Transverse colon (tissue), 4 donors: ENCODE results near the gene KRTAP10-1. TPM values are rescaled to one million over a fixed set of nuclear protein-coding genes. Genes with fewer than 3 reads are reported as not detected.

Experiments
- DNase-seq: peaks from one replicate; pipeline ENCODE4 v3.0.0-alpha.2; 2019
- H3K27ac ChIP-seq, 4 donors: fragments of 200-600 bp; sonication (generic); 2 replicates each; pipeline ENCODE4 v1.5.1; 2016 to 2018; ENCODE audit warnings: inconsistent platforms in 4 of 4
- H3K27me3 ChIP-seq: fragments of 200-600 bp; sonication (generic); 2 replicates; pipeline ENCODE4 v1.5.1; 2017; ENCODE audit warnings: inconsistent platforms
- H3K36me3 ChIP-seq, 4 donors: fragments of 200-600 bp; sonication (generic); 2 replicates each; pipeline ENCODE4 v1.5.1; 2017 to 2019; ENCODE audit warnings: inconsistent platforms in 4 of 4
- H3K4me1 ChIP-seq, 4 donors: fragments of 200-600 bp; sonication (generic); 2 replicates each; pipeline ENCODE4 v1.5.1; 2017 to 2020; ENCODE audit warnings: inconsistent platforms in 4 of 4
- H3K4me3 ChIP-seq, 4 donors: fragments of 200-600 bp; sonication (generic); 1 replicate in 1 of 4; 2 replicates in 3 of 4; pipeline versions ENCODE4 v1.5.1 to v1.6.1; 2017 to 2019; ENCODE audit warnings: inconsistent platforms in 4 of 4
- H3K9me3 ChIP-seq, 2 donors: fragments of 200-600 bp; sonication (generic); 2 replicates each; pipeline ENCODE4 v1.5.1; 2017 to 2019; ENCODE audit warnings: inconsistent platforms in 2 of 2
- EP300 ChIP-seq: sonication (generic); formaldehyde crosslinking; IDR thresholded peaks from one replicate; pipeline ENCODE4 v1.6.1; 2017; ENCODE audit warnings: antibody characterized with exemption, low read depth
- POLR2A ChIP-seq: fragments of 450-650 bp; IDR thresholded peaks from one replicate; pipeline ENCODE4 v1.6.1; 2016; ENCODE audit warnings: antibody characterized with exemption, mild to moderate bottlenecking, moderate library complexity
- POLR2AphosphoS5 ChIP-seq, 3 donors: sonication (generic); formaldehyde crosslinking; IDR thresholded peaks; one replicate each; pipeline ENCODE4 v1.6.1; 2016; ENCODE audit warnings: antibody characterized with exemption in 3 of 3
- WGBS, 2 donors: methylation state at CpG; one replicate each; pipeline ENCODE4 v1.1.5; 2018; ENCODE audit warnings: low coverage in 1 of 2; 5-methylcytosine and 5-hydroxymethylcytosine counted together
- in situ Hi-C, 4 donors: fragments of 200-750 bp; cut with MboI; loops; one replicate each; pipeline versions ENCODE4 v1.15.0 to v1.15.1; 2017; ENCODE audit warnings: low sequenced_read_pairs in 3 of 4, low pct_ligation_motif_present in 1 of 4, low pct_unique_long_range_greater_than_20kb in 1 of 4
- intact Hi-C: fragments of 100-400 bp; cut with DNase I; formaldehyde crosslinking; loops from one replicate; pipeline ENCODE4 v1.15.1; 2023; ENCODE audit warnings: low total_unique reads
- total RNA-seq, 4 donors: library from RNA; depleted of rRNA; stranded (reverse); fragments of >200 nt; gene quantifications; one replicate each; pipeline ENCODE4 v1.1.0, GENCODE V29; 2016
- TF ChIP-seq, protein P1 (sequence below), 5 experiments: fragments of 200-600 bp in 3 of 5; fragments of 450-650 bp in 2 of 5; sonication (generic) in 3 of 5; IDR thresholded peaks; 1 replicate in 2 of 5; 2 replicates in 3 of 5; pipeline ENCODE4 v1.5.1; 2016 to 2017; ENCODE audit warnings: antibody characterized with exemption in 5 of 5, inconsistent platforms in 3 of 5, mild to moderate bottlenecking in 2 of 5, moderate library complexity in 1 of 5

KRTAP10-1 gene
- total RNA-seq, 4 donors from 2014 or later = not detected

DNA sequence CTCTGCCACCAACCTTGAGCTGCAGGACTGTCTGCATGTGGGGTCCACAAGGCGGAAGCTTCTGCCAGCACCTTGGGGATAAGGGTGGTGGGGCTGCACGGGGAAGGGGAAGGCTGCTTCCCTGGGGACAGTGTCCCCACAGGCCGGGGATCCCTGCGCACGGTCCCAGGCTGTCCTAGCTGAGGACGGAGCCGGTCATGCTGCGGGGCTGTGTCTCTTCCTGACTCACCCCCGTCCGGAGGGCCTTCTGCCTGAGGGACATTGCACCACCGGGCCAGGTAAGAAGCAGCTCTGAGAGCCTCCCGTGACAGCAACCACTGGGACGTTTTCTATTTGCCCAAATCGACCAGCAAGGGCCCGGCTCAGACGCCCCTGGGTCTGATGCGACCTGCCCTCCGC lies 29.9 kb downstream of the KRTAP10-1 start:
- Histone ChIP-seq H3K4me1 (peaks cover 0 to 6% (median 3%) of the 10 kb centered on the region in 4 donors), H3K4me3 (peak overlapping the region in 1 of 4 donors; percentile 27), H3K27ac (no peak overlapping the region), H3K9me3 (no peaks in the 10 kb centered on the region), H3K27me3 (peaks cover 19% of the 10 kb centered on the region), H3K36me3 (no peaks in the 10 kb centered on the region)
- intact Hi-C loops (loop anchor here (1.0 kb wide), 1 partner anchor 272 kb away; no protein-coding TSS in a partner anchor), in situ Hi-C loops (loop anchor here in 2 of 4 donors (10.0 to 25.0 kb wide), 2 partner anchors 277 to 285 kb away; no protein-coding TSS in a partner anchor)
- DNase-seq = no peak
- 58% methylated on average over 17 of the region's 18 CpGs; no CpG with 5 or more reads in 1 of the 2 donors for WGBS, 2 donors
- TF ChIP-seq EP300 = no peak

DNA sequence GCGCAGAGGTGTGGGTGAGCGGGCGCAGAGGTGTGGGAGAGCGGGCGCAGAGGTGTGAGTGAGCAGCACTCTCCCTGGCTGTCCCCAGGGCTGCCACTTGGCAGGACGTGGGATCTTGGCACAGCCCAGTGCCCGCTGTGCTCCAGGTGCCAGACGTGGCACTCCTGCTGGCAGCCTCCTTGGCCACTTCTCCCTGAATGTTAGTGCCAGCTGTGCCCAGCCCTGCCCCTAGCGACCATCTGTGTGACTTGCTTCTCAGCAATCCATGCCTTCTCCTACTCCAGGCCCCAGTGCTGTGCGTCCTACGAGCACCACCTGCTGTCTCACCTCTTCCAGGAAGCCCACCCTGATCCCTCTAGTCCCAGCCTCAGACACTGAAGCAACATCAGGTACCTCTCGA lies 30.5 kb downstream of the KRTAP10-1 start:
- H3K27ac ChIP-seq = no peak overlapping the region
- WGBS, 2 donors = 48 to 80% methylated on average over 3 to 12 of the region's 12 CpGs
- intact Hi-C loops (no loop called here), in situ Hi-C loops (loop anchor here in 3 of 4 donors (5.0 to 25.0 kb wide), 3 partner anchors 278 to 285 kb away; no protein-coding TSS in a partner anchor)
- no peak overlapping the region for H3K4me3 ChIP-seq
- H3K9me3 ChIP-seq = no peaks in the 10 kb centered on the region
- peaks cover 19% of the 10 kb centered on the region for H3K27me3 ChIP-seq
- DNase-seq = peak; percentile 74
- H3K4me1 ChIP-seq = peaks cover 0 to 6% (median 3%) of the 10 kb centered on the region in 4 donors
- TF ChIP-seq, protein P1, sequence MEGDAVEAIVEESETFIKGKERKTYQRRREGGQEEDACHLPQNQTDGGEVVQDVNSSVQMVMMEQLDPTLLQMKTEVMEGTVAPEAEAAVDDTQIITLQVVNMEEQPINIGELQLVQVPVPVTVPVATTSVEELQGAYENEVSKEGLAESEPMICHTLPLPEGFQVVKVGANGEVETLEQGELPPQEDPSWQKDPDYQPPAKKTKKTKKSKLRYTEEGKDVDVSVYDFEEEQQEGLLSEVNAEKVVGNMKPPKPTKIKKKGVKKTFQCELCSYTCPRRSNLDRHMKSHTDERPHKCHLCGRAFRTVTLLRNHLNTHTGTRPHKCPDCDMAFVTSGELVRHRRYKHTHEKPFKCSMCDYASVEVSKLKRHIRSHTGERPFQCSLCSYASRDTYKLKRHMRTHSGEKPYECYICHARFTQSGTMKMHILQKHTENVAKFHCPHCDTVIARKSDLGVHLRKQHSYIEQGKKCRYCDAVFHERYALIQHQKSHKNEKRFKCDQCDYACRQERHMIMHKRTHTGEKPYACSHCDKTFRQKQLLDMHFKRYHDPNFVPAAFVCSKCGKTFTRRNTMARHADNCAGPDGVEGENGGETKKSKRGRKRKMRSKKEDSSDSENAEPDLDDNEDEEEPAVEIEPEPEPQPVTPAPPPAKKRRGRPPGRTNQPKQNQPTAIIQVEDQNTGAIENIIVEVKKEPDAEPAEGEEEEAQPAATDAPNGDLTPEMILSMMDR (IDR thresholded peaks at IDR 0.05) = peak; percentile 25 to 52 (median 39)
- TF ChIP-seq EP300 = no peak
- H3K36me3 ChIP-seq = no peaks in the 10 kb centered on the region

DNA sequence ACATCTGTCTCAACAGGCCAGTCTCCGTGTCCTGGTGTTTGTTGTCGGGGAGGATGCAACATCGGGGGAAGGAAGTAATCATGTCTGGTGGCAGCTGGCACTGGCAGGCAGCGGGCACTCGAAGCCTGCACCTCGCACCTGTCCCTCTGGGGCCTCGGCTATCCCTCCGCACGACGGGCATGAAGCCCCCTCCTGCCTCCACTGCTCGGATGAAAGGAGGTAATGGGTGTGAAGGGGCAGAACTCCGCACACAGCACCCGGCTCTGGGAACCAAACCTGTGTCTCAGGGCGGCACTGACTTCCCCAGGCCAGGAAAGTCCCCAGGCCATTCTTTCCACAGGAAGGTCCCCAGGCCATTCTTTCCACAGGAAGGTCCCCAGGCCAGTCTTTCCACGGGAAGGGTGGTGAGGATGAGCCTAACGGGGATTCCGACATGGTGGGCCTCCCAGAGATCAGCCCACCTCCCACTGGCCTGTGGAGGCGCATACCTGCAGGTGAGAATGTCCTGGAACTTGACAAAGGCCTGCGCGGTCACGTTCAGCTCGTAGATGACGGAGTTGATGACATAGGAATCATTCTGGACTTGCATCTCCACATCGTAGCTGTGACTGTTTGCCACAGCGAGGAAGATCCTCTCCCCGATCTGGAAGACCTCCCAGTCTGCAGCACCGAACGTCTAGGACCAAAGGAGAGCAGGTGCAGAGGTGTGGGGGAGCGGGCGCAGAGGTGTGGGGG lies 31.1 kb downstream of the KRTAP10-1 start:
- H3K27me3 ChIP-seq = peaks cover 19% of the 10 kb centered on the region
- in situ Hi-C loops = loop anchor here in 3 of 4 donors (5.0 to 25.0 kb wide), 3 partner anchors 278 to 286 kb away; no protein-coding TSS in a partner anchor
- TF ChIP-seq POLR2AphosphoS5 (IDR thresholded peaks at IDR 0.05) = no peak
- TF ChIP-seq, protein P1 (IDR thresholded peaks at IDR 0.05) = no peak
- TF ChIP-seq EP300 = no peak
- TF ChIP-seq POLR2A = no peak
- no peak overlapping the region for H3K4me3 ChIP-seq
- WGBS, 2 donors = 69% methylated on average over 23 of the region's 30 CpGs; no CpG with 5 or more reads in 1 of the 2 donors
- no peaks in the 10 kb centered on the region for H3K9me3 ChIP-seq
- no peak for DNase-seq
- intact Hi-C loops = no loop called here
- no peaks in the 10 kb centered on the region for H3K36me3 ChIP-seq
- H3K4me1 ChIP-seq = peaks cover 0 to 6% (median 3%) of the 10 kb centered on the region in 4 donors
- no peak overlapping the region for H3K27ac ChIP-seq

DNA sequence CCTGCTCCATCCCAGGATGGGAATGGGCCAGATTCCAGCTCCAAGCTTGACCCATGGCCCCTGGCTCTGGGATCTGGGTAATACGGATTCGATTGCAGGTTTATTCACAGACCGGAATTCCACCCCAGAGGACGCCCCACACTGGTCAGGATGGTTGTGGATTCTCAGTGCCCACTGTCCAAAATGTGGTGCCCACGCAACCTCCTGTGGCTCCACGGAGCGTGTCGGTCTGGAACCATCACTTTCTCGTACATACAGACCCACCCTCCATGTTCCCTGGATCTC lies 31.6 kb downstream of the KRTAP10-1 start:
- intact Hi-C loops (no loop called here), in situ Hi-C loops (loop anchor here in 3 of 4 donors (5.0 to 25.0 kb wide), 3 partner anchors 279 to 286 kb away; no protein-coding TSS in a partner anchor)
- H3K9me3 ChIP-seq = no peaks in the 10 kb centered on the region
- no peak overlapping the region for H3K27ac ChIP-seq
- DNase-seq = no peak
- no peak overlapping the region for H3K4me3 ChIP-seq
- WGBS, 2 donors = 75% methylated on average over 9 of the region's 9 CpGs; no CpG with 5 or more reads in 1 of the 2 donors
- H3K27me3 ChIP-seq = peaks cover 19% of the 10 kb centered on the region
- no peaks in the 10 kb centered on the region for H3K36me3 ChIP-seq
- TF ChIP-seq EP300 = no peak
- TF ChIP-seq, protein P1 (IDR thresholded peaks at IDR 0.05) = no peak
- no peak for TF ChIP-seq POLR2AphosphoS5 (IDR thresholded peaks at IDR 0.05)
- TF ChIP-seq POLR2A = no peak
- H3K4me1 ChIP-seq = peaks cover 0 to 6% (median 3%) of the 10 kb centered on the region in 4 donors
